GM12878 (cell line): ENCODE measurements around the gene TPT1. TPM values are rescaled to one million over a fixed set of nuclear protein-coding genes. Genes with fewer than 3 reads are reported as not detected.

Source experiments
- ATAC-seq: fragments of 200-7000 bp; cut with Tn5 transposase; 3 replicates; pipeline ENCODE4 v1.9.1; 2020; ENCODE audit warnings: mild to moderate bottlenecking, moderate library complexity
- BruUV-seq: library from RNA; stranded (reverse); fragments of 400-500 nt; replicated peaks from 2 replicates; lab custom pipeline; 2021; lab: Mats Ljungman, UMichigan
- CTCF ChIA-PET: fragments of 300-600 bp; sonication (Branson Sonifier 250); formaldehyde crosslinking; extraction: SDS; loops from one replicate; lab custom pipeline; 2021; ENCODE audit warnings: inconsistent platforms; lab: Yijun Ruan, JAX
- POLR2A ChIA-PET: fragments of 350-600 bp; formaldehyde crosslinking; extraction: SDS; loops from one replicate; lab custom pipeline; 2021; ENCODE audit warnings: inconsistent platforms; lab: Charles Lee
- RAD21 ChIA-PET: fragments of 300-600 bp; sonication (Branson Sonifier 250); formaldehyde crosslinking; loops from one replicate; lab custom pipeline; 2023; ENCODE audit warnings: antibody characterized with exemption; ENCODE audit not compliant: unreplicated experiment; lab: Charles Lee
- SMC1A ChIA-PET: fragments of 300-600 bp; sonication (Branson Sonifier 250); formaldehyde crosslinking; loops from one replicate; lab custom pipeline; 2023; ENCODE audit not compliant: unreplicated experiment, uncharacterized antibody; lab: Charles Lee
- DNase-seq: peaks from one replicate; pipeline ENCODE4 v3.0.0-alpha.2; 2011; ENCODE audit warnings: low read depth, low spot score
- FAIRE-seq: peaks from 3 replicates; lab custom pipeline; 2011; peaks lifted over from hg19 to GRCh38; lab: Jason Lieb, UNC
- H2AFZ ChIP-seq: 2 replicates; pipeline ENCODE4 v1.6.0; 2011; ENCODE audit warnings: low read depth, low read length, control low read depth; ENCODE audit not compliant: control insufficient read depth
- H3K27ac ChIP-seq: 2 replicates; pipeline ENCODE4 v1.5.1; 2011; ENCODE audit warnings: control low read depth; ENCODE audit not compliant: control insufficient read depth, insufficient read depth
- H3K27me3 ChIP-seq, 2 experiments: replicated peaks in 1 of 2; 2 replicates each; pipeline versions ENCODE4 v1.6.0 to v1.6.1; 2011; ENCODE audit warnings: low read length in 1 of 2; ENCODE audit not compliant: control insufficient read depth in 2 of 2, insufficient read depth in 2 of 2
- H3K36me3 ChIP-seq, 2 experiments: 2 replicates each; pipeline ENCODE4 v1.5.1; 2011; ENCODE audit warnings: low read length in 1 of 2; ENCODE audit not compliant: control insufficient read depth in 2 of 2, insufficient read depth in 2 of 2
- H3K4me1 ChIP-seq: 2 replicates; pipeline ENCODE4 v1.6.1; 2011; ENCODE audit warnings: mild to moderate bottlenecking, low read length, moderate library complexity, mixed read lengths; ENCODE audit not compliant: control insufficient read depth, insufficient read depth
- H3K4me2 ChIP-seq: 2 replicates; pipeline ENCODE4 v1.6.0; 2011; ENCODE audit warnings: control low read depth; ENCODE audit not compliant: control insufficient read depth, insufficient read depth
- H3K4me3 ChIP-seq: fragments of 200-600 bp; sonication (generic); 2 replicates; pipeline ENCODE4 v1.5.1; 2016
- H3K79me2 ChIP-seq: 2 replicates; pipeline ENCODE4 v1.6.0; 2011; ENCODE audit warnings: low read length; ENCODE audit not compliant: control insufficient read depth, insufficient read depth
- H3K9ac ChIP-seq: 2 replicates; pipeline ENCODE4 v1.8.0; 2011; ENCODE audit warnings: low read length, control low read depth, mixed read lengths; ENCODE audit not compliant: control insufficient read depth, insufficient read depth
- H3K9me3 ChIP-seq: replicated peaks from 3 replicates; pipeline ENCODE4 v1.5.1; 2011; ENCODE audit warnings: mild to moderate bottlenecking, low read length; ENCODE audit not compliant: control insufficient read depth, insufficient read depth
- H4K20me1 ChIP-seq: 2 replicates; pipeline ENCODE4 v1.6.0; 2011; ENCODE audit not compliant: control insufficient read depth, insufficient read depth
- ASH2L ChIP-seq: fragments of 300-600, 200-600 bp; sonication (generic); IDR thresholded peaks from 2 replicates; pipeline ENCODE4 v1.6.1; 2017; ENCODE audit warnings: low read depth, mild to moderate bottlenecking, borderline replicate concordance
- BRCA1 ChIP-seq: IDR thresholded peaks from 2 replicates; pipeline ENCODE4 v1.6.1; 2011; ENCODE audit warnings: low read depth, low read length, improper control_type of control experiment
- CEBPB ChIP-seq, 2 experiments: fragments of 150-350 bp in 1 of 2; IDR thresholded peaks; 2 replicates each; pipeline ENCODE4 v1.6.1; 2012 to 2014; ENCODE audit warnings: low read depth in 2 of 2, low read length in 2 of 2, borderline replicate concordance in 1 of 2, inconsistent platforms in 1 of 2
- CREM ChIP-seq: IDR thresholded peaks from 2 replicates; pipeline ENCODE4 v1.6.1; 2014; ENCODE audit warnings: antibody characterized with exemption, low read depth
- DPF2 ChIP-seq: fragments of 450-650 bp; IDR thresholded peaks from 2 replicates; pipeline ENCODE4 v1.6.1; 2017; ENCODE audit warnings: mild to moderate bottlenecking
- EGR1 ChIP-seq, 2 experiments: IDR thresholded peaks; 1 replicate in 1 of 2; 2 replicates in 1 of 2; pipeline ENCODE4 v1.6.1; 2011 to 2012; ENCODE audit warnings: low read depth in 2 of 2, low read length in 2 of 2, borderline replicate concordance in 1 of 2, mild to moderate bottlenecking in 1 of 2, moderate library complexity in 1 of 2
- FOS ChIP-seq: IDR thresholded peaks from 3 replicates; pipeline ENCODE4 v1.6.1; 2011; ENCODE audit warnings: borderline replicate concordance; ENCODE audit not compliant: insufficient read length; ENCODE audit errors: extremely low read depth
- FOXM1 ChIP-seq: IDR thresholded peaks from 2 replicates; pipeline ENCODE4 v1.6.1; 2012; ENCODE audit warnings: low read depth, mild to moderate bottlenecking, inconsistent platforms, low read length, moderate library complexity
- GATAD2B ChIP-seq: fragments of 450-650 bp; conservative IDR thresholded peaks from 2 replicates; pipeline ENCODE4 v1.6.1; 2017; ENCODE audit warnings: low read depth, mild to moderate bottlenecking, moderate library complexity
- HDAC2 ChIP-seq: fragments of 200-600 bp; sonication (generic); IDR thresholded peaks from 2 replicates; pipeline ENCODE4 v1.6.1; 2017
- MTA3 ChIP-seq: IDR thresholded peaks from 2 replicates; pipeline ENCODE4 v1.6.1; 2012; ENCODE audit warnings: low read length, inconsistent platforms, borderline replicate concordance
- NRF1 ChIP-seq: conservative IDR thresholded peaks from 2 replicates; pipeline ENCODE4 v1.6.1; 2011; ENCODE audit warnings: mild to moderate bottlenecking, low read depth, low read length, improper control_type of control experiment
- STAT1 ChIP-seq: fragments of 450-650 bp; conservative IDR thresholded peaks from 2 replicates; pipeline ENCODE4 v1.6.1; 2014; ENCODE audit warnings: antibody characterized with exemption, mild to moderate bottlenecking
- ZNF622 ChIP-seq: fragments of 450-650 bp; IDR thresholded peaks from 2 replicates; pipeline ENCODE4 v1.6.1; 2017; ENCODE audit warnings: mild to moderate bottlenecking, inconsistent platforms
- ZSCAN29 ChIP-seq: fragments of 450-650 bp; IDR thresholded peaks from 2 replicates; pipeline ENCODE4 v1.6.1; 2017; ENCODE audit warnings: mild to moderate bottlenecking, moderate library complexity
- WGBS: methylation state at CpG from one replicate; pipeline ENCODE4 v1.1.6; 2016; ENCODE audit warnings: low lambda C conversion rate; ENCODE audit not compliant: insufficient replicate concordance, insufficient coverage; ENCODE audit errors: missing lambda C conversion rate; 5-methylcytosine and 5-hydroxymethylcytosine counted together
- in situ Hi-C: fragments of 300-500 bp; cut with MboI; formaldehyde crosslinking; loops from 9 replicates; pipeline ENCODE4 v1.14.3; 2018; ENCODE audit warnings: mixed read lengths
- intact Hi-C: fragments of 100-400 bp; cut with micrococcal nuclease; formaldehyde crosslinking; loops from one replicate; pipeline ENCODE4 v1.14.2; 2022; ENCODE audit not compliant: unreplicated experiment
- polyA plus RNA-seq, 11 experiments: library from polyadenylated mRNA; depleted of rRNA in 4 of 11; unstranded in 6 of 11; stranded (reverse) in 5 of 11; fragments of >200 nt; fragmentation: Nextera tagmentation in 4 of 11; fragmentation: Illumina TruSeq in 1 of 11; extraction: Ambion mirVana in 4 of 11; extraction: Trizol in 1 of 11; gene quantifications; 1 replicate in 1 of 11; 2 replicates in 10 of 11; pipeline versions ENCODE4 v1.2.1 to v1.2.3, GENCODE V29; 2011 to 2016; ENCODE audit warnings: inconsistent platforms in 2 of 11, missing spikeins in 2 of 11, low read depth in 1 of 11
- total RNA-seq, 4 experiments: library from RNA; depleted of rRNA in 3 of 4; stranded (reverse); fragments of >200 nt in 3 of 4; fragmentation: Illumina TruSeq in 1 of 4; extraction: Trizol in 1 of 4; gene quantifications; 2 replicates each; pipeline versions ENCODE4 v1.2.1 to v1.2.3, GENCODE V29; 2013 to 2021
- TF ChIP-seq, protein P1 (sequence below): IDR thresholded peaks from 2 replicates; pipeline ENCODE4 v1.6.1; 2011; ENCODE audit warnings: mild to moderate bottlenecking, low read depth, low read length, moderate library complexity; ENCODE audit not compliant: insufficient replicate concordance
- TF ChIP-seq, protein P2 (sequence below): fragments of 450-650 bp; IDR thresholded peaks from 2 replicates; pipeline ENCODE4 v1.6.1; 2018; ENCODE audit warnings: mild to moderate bottlenecking, low read depth, moderate library complexity; ENCODE audit not compliant: partially characterized antibody
- TF ChIP-seq, protein P3 (sequence below): fragments of 450-650 bp; IDR thresholded peaks from 2 replicates; pipeline ENCODE4 v1.6.1; 2016; ENCODE audit warnings: mild to moderate bottlenecking

TPT1 gene
- total and polyA plus RNA-seq, 10 of the 15 experiments (the other 5 are each of a cell fraction or from before 2014, with no cell fraction given): 1,038 to 5,925 (median 2,336) TPM

DNA sequence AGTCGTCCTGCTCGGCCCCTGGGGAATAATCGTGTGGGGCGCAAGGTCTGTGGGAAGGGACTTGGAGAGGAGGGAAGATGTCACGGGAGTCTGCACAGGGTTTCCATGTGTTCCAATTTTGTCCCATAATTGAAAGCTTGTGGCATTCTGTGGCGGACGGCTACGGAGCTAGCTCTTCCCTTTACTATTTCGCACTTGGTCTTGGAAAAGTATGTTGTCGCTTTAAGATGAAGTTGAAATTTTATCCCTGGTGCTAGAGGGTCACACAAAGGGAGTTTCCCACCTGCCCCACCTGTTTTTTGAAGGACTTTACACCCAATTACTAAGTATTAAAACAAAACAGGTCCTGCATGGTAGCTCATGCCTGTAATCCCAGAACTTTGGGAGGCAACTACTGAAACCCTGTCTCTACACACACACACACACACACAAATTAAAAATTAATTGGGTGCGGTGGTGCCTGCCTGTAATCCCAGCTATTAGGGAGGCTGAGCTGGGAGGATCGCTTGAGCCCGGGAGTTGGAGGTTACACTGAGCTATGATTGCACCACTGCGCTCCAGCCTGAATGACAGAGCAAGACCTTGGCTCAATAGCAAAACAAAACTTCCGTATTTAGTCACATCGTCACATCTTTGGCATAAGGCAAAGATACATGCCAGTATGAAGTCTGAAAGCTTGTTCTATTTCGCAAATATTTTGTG, 967 bp upstream of the TPT1 start:
- DNase-seq (no peak), ATAC-seq (no peak), FAIRE-seq (no peak)
- H3K9me3 ChIP-seq: no peaks in the 10 kb centered on the region; the same call in 2 of the 3 replicates
- intact Hi-C loops (loop anchor here (1.0 kb wide), 1 partner anchor 75 kb away; no protein-coding TSS in a partner anchor), in situ Hi-C loops (no loop called here)
- H4K20me1 ChIP-seq: no peaks in the 10 kb centered on the region
- WGBS: 33% methylated on average over 17 of the region's 17 CpGs
- POLR2A ChIA-PET: interaction anchor here (0.5 to 2.5 kb wide), 13 partner anchors 8 to 132 kb away, joined by 3 to 22 read pairs (median 5); partner anchors contain the start of gene SLC25A30
- peaks cover 4 to 11% of the 10 kb centered on the region in 2 experiments; a peak in 2 of 4 replicates for H3K36me3 ChIP-seq
- CTCF ChIA-PET: interaction anchor here (0.8 to 2.5 kb wide), 9 partner anchors 9 to 463 kb away, joined by 3 to 16 read pairs (median 3); partner anchors contain the start of gene CBY2
- H3K27ac ChIP-seq: peak overlapping the region; percentile 80
- H2AFZ ChIP-seq: peak overlapping the region; percentile 96
- H3K27me3 ChIP-seq: no peaks in the 10 kb centered on the region
- peaks cover 7% of the 10 kb centered on the region for H3K4me1 ChIP-seq
- H3K4me2 ChIP-seq: peak overlapping the region; percentile 88
- RAD21 ChIA-PET: interaction anchor here (0.9 to 2.2 kb wide), 7 partner anchors 15 to 75 kb away, joined by 3 to 15 read pairs (median 4); no protein-coding TSS in a partner anchor
- H3K9ac ChIP-seq: peak overlapping the region; percentile 95
- peaks cover 53% of the 10 kb centered on the region for H3K79me2 ChIP-seq
- SMC1A ChIA-PET: interaction anchor here (0.6 to 2.2 kb wide), 7 partner anchors 11 to 360 kb away, joined by 3 to 12 read pairs (median 4); partner anchors contain the start of gene CBY2
- TSS peak; percentile 84 for BruUV-seq
- H3K4me3 ChIP-seq: peak overlapping the region; percentile 90
- TF ChIP-seq, protein P1, sequence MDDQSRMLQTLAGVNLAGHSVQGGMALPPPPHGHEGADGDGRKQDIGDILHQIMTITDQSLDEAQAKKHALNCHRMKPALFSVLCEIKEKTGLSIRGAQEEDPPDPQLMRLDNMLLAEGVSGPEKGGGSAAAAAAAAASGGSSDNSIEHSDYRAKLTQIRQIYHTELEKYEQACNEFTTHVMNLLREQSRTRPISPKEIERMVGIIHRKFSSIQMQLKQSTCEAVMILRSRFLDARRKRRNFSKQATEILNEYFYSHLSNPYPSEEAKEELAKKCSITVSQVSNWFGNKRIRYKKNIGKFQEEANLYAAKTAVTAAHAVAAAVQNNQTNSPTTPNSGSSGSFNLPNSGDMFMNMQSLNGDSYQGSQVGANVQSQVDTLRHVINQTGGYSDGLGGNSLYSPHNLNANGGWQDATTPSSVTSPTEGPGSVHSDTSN: peak; percentile 6
- TF ChIP-seq DPF2 (0 out of 2 replicates have a peak, but pooled peaks have one; percentile 17), STAT1 (no peak), MTA3 (no peak), HDAC2 (no peak), GATAD2B (peak; percentile 43; the same call in 1 of the 2 replicates), FOXM1 (no peak), CREM (no peak), ZNF622 (no peak), CEBPB (IDR thresholded peaks at IDR 0.05; ENCODE audit: borderline replicate concordance in 1 of 2, low read depth in 2 of 2, low read length in 2 of 2) (no peak), ZSCAN29 (no peak), EGR1 (IDR thresholded peaks at IDR 0.05; ENCODE audit: borderline replicate concordance in 1 of 2, low read depth in 2 of 2, low read length in 2 of 2) (no peak), ASH2L (no peak), FOS (no peak), NRF1 (no peak), BRCA1 (no peak)
- TF ChIP-seq, protein P2, sequence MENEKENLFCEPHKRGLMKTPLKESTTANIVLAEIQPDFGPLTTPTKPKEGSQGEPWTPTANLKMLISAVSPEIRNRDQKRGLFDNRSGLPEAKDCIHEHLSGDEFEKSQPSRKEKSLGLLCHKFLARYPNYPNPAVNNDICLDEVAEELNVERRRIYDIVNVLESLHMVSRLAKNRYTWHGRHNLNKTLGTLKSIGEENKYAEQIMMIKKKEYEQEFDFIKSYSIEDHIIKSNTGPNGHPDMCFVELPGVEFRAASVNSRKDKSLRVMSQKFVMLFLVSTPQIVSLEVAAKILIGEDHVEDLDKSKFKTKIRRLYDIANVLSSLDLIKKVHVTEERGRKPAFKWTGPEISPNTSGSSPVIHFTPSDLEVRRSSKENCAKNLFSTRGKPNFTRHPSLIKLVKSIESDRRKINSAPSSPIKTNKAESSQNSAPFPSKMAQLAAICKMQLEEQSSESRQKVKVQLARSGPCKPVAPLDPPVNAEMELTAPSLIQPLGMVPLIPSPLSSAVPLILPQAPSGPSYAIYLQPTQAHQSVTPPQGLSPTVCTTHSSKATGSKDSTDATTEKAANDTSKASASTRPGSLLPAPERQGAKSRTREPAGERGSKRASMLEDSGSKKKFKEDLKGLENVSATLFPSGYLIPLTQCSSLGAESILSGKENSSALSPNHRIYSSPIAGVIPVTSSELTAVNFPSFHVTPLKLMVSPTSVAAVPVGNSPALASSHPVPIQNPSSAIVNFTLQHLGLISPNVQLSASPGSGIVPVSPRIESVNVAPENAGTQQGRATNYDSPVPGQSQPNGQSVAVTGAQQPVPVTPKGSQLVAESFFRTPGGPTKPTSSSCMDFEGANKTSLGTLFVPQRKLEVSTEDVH: no peak
- TF ChIP-seq, protein P3, sequence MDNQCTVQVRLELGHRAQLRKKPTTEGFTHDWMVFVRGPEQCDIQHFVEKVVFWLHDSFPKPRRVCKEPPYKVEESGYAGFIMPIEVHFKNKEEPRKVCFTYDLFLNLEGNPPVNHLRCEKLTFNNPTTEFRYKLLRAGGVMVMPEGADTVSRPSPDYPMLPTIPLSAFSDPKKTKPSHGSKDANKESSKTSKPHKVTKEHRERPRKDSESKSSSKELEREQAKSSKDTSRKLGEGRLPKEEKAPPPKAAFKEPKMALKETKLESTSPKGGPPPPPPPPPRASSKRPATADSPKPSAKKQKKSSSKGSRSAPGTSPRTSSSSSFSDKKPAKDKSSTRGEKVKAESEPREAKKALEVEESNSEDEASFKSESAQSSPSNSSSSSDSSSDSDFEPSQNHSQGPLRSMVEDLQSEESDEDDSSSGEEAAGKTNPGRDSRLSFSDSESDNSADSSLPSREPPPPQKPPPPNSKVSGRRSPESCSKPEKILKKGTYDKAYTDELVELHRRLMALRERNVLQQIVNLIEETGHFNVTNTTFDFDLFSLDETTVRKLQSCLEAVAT: peak; percentile 83
